ENCODE data around the gene IRX3. TPM values are rescaled to one million over a fixed set of nuclear protein-coding genes. Genes with fewer than 3 reads are reported as not detected.

IRX3 gene
- total and polyA plus RNA-seq, 10 of the 15 experiments (the other 5 are each of a cell fraction or from before 2014, with no cell fraction given), result 0.05 TPM; not detected in 9

DNA sequence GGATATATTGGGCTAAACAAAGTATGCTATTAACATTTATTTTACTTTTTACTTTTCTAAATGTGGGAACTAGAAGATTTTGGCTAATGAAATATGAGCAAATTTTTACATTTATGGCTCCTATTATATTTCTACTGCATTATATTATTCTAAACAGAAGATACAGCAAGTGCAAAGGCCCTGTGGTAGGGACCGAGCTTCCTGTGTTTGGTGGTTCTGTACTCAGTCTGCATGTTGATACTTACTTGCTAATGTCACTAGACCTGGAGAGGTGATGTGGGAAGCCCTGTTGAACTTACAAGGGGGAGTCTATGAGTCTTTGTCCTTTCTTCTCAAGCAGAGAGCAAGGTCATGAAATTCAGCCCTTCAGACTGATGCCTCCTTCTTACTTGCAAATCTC lies 10.0 kb upstream of the IRX3 start:
- WGBS (ENCODE audit: insufficient coverage, insufficient replicate concordance, low lambda C conversion rate, missing lambda C conversion rate), result 40% methylated on average over 1 of the region's 1 CpG
- ChIA-PET SMC1A (ENCODE audit: uncharacterized antibody, unreplicated experiment) (no interaction called here), CTCF (no interaction called here), RAD21 (ENCODE audit: unreplicated experiment) (no interaction called here), POLR2A (no interaction called here)
- Histone ChIP-seq H3K36me3 (ENCODE audit: control insufficient read depth in 2 of 2, insufficient read depth in 2 of 2, low read length in 1 of 2) (no peaks in the 10 kb centered on the region), H2AFZ (ENCODE audit: control insufficient read depth, low read depth, low read length) (no peak overlapping the region), H3K79me2 (ENCODE audit: control insufficient read depth, insufficient read depth, low read length) (no peaks in the 10 kb centered on the region), H3K27ac (ENCODE audit: control insufficient read depth, insufficient read depth) (no peak overlapping the region), H3K27me3 (replicated peaks in 1 of 2; ENCODE audit: control insufficient read depth in 2 of 2, insufficient read depth in 2 of 2, low read length in 1 of 2) (0 out of 4 replicates have a peak, but pooled peaks cover 0 to 1% of the 10 kb centered on the region in 2 experiments), H3K4me3 (no peak overlapping the region), H3K9ac (ENCODE audit: control insufficient read depth, insufficient read depth, low read length) (no peak overlapping the region), H3K4me1 (ENCODE audit: control insufficient read depth, insufficient read depth, low read length) (no peaks in the 10 kb centered on the region), H3K9me3 (replicated peaks; ENCODE audit: control insufficient read depth, insufficient read depth, low read length) (no peaks in the 10 kb centered on the region; the same call in 2 of the 3 replicates), H3K4me2 (ENCODE audit: control insufficient read depth, insufficient read depth) (no peak overlapping the region), H4K20me1 (ENCODE audit: control insufficient read depth, insufficient read depth) (no peaks in the 10 kb centered on the region)
- ATAC-seq, result no peak
- intact Hi-C loops (cut with micrococcal nuclease; ENCODE audit: unreplicated experiment) (no loop called here), in situ Hi-C loops (cut with MboI) (no loop called here)
- TF ChIP-seq HCFC1 (IDR thresholded peaks at IDR 0.05; ENCODE audit: low read length), result no peak
- no TSS peak for BruUV-seq (replicated peaks)
- no peak for DNase-seq (ENCODE audit: low read depth, low spot score)
- no peak for FAIRE-seq

DNA sequence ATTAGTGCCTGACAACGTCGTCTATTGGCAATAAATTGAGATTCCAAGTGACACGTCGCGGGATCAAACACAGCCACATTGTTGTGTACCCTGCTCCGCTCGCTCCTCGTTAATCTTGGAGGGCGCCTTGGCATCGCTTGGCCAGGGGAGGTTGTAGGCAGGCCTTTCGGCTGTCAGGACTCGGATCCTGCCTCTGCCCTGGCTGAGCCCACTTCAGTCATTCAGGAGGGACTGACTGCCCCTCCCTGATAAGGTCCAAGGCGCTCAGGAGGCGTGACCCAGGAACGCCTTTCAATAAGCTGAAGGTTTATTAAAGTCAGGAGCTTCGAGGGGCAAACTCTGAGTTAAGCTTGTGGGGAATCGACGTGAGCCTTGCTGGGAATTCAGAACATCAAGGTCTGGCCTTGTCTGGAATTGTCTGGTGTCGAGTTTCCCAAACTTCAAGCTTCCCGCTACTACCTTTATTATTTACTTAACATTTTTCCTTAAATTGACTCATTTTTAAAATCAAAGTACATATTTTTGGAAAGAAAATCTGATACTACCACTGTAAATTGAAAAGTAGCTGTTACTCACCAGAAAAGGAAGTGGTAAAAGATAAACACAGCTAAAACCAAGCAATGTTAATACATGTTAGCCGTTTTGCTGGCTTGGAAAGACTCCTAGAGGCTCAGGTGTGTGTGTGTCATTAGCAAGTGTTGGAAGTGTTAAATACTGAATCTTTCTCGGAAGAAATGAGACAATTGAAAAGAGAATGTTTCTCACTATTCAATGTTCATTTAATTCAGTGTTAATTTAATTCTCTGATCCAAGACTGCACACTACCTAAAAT lies 5.3 kb upstream of the IRX3 start:
- Histone ChIP-seq H4K20me1 (ENCODE audit: control insufficient read depth, insufficient read depth) (no peaks in the 10 kb centered on the region), H3K27ac (ENCODE audit: control insufficient read depth, insufficient read depth) (no peak overlapping the region), H2AFZ (ENCODE audit: control insufficient read depth, low read depth, low read length) (no peak overlapping the region), H3K9me3 (replicated peaks; ENCODE audit: control insufficient read depth, insufficient read depth, low read length) (no peaks in the 10 kb centered on the region; the same call in 2 of the 3 replicates), H3K9ac (ENCODE audit: control insufficient read depth, insufficient read depth, low read length) (no peak overlapping the region), H3K36me3 (ENCODE audit: control insufficient read depth in 2 of 2, insufficient read depth in 2 of 2, low read length in 1 of 2) (no peaks in the 10 kb centered on the region), H3K4me2 (ENCODE audit: control insufficient read depth, insufficient read depth) (no peak overlapping the region), H3K79me2 (ENCODE audit: control insufficient read depth, insufficient read depth, low read length) (no peaks in the 10 kb centered on the region), H3K4me3 (no peak overlapping the region), H3K4me1 (ENCODE audit: control insufficient read depth, insufficient read depth, low read length) (no peaks in the 10 kb centered on the region), H3K27me3 (replicated peaks in 1 of 2; ENCODE audit: control insufficient read depth in 2 of 2, insufficient read depth in 2 of 2, low read length in 1 of 2) (peaks cover 0 to 4% of the 10 kb centered on the region in 2 experiments; a peak in 3 of 4 replicates)
- FAIRE-seq (no peak), ATAC-seq (no peak), DNase-seq (ENCODE audit: low read depth, low spot score) (no peak)
- 40% methylated on average over 22 of the region's 22 CpGs for WGBS (ENCODE audit: insufficient coverage, insufficient replicate concordance, low lambda C conversion rate, missing lambda C conversion rate)
- SMC1A ChIA-PET (ENCODE audit: uncharacterized antibody, unreplicated experiment), result no interaction called here
- CTCF ChIA-PET, result no interaction called here
- POLR2A ChIA-PET, result no interaction called here
- BruUV-seq (replicated peaks), result no TSS peak
- intact Hi-C loops (cut with micrococcal nuclease; ENCODE audit: unreplicated experiment), result no loop called here
- in situ Hi-C loops (cut with MboI), result no loop called here
- RAD21 ChIA-PET (ENCODE audit: unreplicated experiment), result no interaction called here
- TF ChIP-seq, protein P1, sequence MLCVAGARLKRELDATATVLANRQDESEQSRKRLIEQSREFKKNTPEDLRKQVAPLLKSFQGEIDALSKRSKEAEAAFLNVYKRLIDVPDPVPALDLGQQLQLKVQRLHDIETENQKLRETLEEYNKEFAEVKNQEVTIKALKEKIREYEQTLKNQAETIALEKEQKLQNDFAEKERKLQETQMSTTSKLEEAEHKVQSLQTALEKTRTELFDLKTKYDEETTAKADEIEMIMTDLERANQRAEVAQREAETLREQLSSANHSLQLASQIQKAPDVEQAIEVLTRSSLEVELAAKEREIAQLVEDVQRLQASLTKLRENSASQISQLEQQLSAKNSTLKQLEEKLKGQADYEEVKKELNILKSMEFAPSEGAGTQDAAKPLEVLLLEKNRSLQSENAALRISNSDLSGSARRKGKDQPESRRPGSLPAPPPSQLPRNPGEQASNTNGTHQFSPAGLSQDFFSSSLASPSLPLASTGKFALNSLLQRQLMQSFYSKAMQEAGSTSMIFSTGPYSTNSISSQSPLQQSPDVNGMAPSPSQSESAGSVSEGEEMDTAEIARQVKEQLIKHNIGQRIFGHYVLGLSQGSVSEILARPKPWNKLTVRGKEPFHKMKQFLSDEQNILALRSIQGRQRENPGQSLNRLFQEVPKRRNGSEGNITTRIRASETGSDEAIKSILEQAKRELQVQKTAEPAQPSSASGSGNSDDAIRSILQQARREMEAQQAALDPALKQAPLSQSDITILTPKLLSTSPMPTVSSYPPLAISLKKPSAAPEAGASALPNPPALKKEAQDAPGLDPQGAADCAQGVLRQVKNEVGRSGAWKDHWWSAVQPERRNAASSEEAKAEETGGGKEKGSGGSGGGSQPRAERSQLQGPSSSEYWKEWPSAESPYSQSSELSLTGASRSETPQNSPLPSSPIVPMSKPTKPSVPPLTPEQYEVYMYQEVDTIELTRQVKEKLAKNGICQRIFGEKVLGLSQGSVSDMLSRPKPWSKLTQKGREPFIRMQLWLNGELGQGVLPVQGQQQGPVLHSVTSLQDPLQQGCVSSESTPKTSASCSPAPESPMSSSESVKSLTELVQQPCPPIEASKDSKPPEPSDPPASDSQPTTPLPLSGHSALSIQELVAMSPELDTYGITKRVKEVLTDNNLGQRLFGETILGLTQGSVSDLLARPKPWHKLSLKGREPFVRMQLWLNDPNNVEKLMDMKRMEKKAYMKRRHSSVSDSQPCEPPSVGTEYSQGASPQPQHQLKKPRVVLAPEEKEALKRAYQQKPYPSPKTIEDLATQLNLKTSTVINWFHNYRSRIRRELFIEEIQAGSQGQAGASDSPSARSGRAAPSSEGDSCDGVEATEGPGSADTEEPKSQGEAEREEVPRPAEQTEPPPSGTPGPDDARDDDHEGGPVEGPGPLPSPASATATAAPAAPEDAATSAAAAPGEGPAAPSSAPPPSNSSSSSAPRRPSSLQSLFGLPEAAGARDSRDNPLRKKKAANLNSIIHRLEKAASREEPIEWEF (IDR thresholded peaks at IDR 0.05; ENCODE audit: insufficient replicate concordance, low read depth, low read length), result no peak
- TF ChIP-seq, protein P2, sequence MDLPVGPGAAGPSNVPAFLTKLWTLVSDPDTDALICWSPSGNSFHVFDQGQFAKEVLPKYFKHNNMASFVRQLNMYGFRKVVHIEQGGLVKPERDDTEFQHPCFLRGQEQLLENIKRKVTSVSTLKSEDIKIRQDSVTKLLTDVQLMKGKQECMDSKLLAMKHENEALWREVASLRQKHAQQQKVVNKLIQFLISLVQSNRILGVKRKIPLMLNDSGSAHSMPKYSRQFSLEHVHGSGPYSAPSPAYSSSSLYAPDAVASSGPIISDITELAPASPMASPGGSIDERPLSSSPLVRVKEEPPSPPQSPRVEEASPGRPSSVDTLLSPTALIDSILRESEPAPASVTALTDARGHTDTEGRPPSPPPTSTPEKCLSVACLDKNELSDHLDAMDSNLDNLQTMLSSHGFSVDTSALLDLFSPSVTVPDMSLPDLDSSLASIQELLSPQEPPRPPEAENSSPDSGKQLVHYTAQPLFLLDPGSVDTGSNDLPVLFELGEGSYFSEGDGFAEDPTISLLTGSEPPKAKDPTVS (IDR thresholded peaks at IDR 0.05; ENCODE audit: low read depth, low read length), result no peak
- no peak for TF ChIP-seq JUNB (IDR thresholded peaks at IDR 0.05)
- no peak for TF ChIP-seq RAD21 (IDR thresholded peaks at IDR 0.05; ENCODE audit: insufficient read depth, low read depth, low read length)
- no peak for TF ChIP-seq SRF (IDR thresholded peaks at IDR 0.05; ENCODE audit: low read depth in 2 of 2, low read length in 2 of 2)
- no peak for TF ChIP-seq CHD4 (IDR thresholded peaks at IDR 0.05)
- TF ChIP-seq KDM1A (IDR thresholded peaks at IDR 0.05; ENCODE audit: borderline replicate concordance), result no peak
- TF ChIP-seq TCF12 (IDR thresholded peaks at IDR 0.05; ENCODE audit: low read depth, low read length), result no peak
- no peak for TF ChIP-seq EZH2 (IDR thresholded peaks at IDR 0.05; ENCODE audit: borderline replicate concordance, control insufficient read depth, low read depth, low read length)
- TF ChIP-seq SMARCA5 (IDR thresholded peaks at IDR 0.05), result no peak

Data from GM12878 (cell line).